ENCODE results near the gene TNFSF15. TPM values are rescaled to one million over a fixed set of nuclear protein-coding genes. Genes with fewer than 3 reads are reported as not detected.
"Not testable (repeated sequence)": the region's sequence is repeated elsewhere in the genome, so short reads cannot be mapped to it uniquely, and the experiment has no call there.

TNFSF15 gene
- total RNA-seq, 2 donors from 2014 or later, result 0.13 TPM; not detected in 1

DNA sequence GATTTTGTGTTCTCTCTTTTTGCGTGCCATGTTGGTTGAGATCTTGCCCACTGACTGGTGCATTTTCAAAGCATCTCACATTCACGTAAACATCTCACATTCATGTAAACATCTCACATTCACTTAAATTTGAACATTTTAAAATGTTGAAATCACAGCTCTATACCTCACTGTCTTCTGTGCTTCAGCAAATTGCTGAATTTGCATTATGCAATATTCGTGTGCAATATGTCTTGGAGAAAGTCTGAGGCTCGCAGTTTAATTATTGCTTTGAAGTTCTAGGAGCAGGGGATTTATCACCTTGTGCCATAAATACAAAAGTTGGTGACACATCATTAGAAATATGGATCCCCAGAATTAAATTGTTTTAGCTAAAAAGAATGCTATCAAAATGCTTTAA is 42.6 kb downstream of the TNFSF15 start:
- no peaks in the 10 kb centered on the region for H3K27me3 Mint-ChIP-seq
- H3K9me3 Mint-ChIP-seq, result no peaks in the 10 kb centered on the region
- H3K4me3 Mint-ChIP-seq, result no peak overlapping the region
- no peak overlapping the region for H3K27ac Mint-ChIP-seq
- no peak for ATAC-seq (replicated peaks)
- H3K36me3 Mint-ChIP-seq (ENCODE audit: low read depth), result no peaks in the 10 kb centered on the region
- H3K4me1 Mint-ChIP-seq, result no peaks in the 10 kb centered on the region

- H3K27me3 Mint-ChIP-seq, result no peaks in the 10 kb centered on the region
These were observed 44.3 kb downstream of the TNFSF15 start for GRCh38 chr9:114761523-114761922.

DNA sequence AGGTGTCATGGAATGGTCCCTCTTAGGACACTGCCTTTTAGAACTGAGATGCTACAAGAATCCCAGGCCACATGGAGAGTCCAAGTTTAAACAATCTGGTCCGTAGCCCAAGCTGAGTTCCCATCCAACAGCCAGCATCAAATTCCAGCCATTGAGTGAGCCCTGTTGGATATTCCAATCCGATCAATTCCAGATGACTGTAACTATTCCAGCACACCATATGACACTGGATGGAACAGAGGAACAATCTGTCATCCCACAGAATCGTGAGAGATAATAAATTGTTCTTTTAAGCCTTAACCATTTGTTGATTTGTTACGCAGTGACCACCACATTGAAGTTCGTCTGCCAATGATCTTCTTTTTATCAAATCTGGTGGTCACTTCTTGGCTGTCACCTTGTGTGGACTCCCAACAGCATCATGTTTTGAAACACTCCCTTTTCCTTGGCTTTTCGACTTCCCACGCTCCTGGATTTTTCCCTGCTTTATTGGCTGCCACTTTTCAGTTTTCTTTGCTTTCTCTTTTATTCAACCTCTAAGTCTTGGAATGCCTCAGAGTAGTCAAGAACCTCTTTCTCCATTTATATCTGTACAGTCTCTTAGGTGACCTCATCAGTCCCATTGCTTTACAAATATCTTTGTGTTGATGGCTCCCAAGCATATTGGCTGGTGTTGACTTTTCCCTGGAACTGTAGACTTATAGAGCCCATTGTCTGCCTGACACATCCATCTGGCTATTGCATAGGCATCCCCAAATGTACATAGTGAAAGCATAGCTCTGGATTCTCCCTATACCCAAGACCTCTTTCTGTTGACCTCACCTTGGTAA is 46.1 kb downstream of the TNFSF15 start:
- no peak overlapping the region for H3K4me3 Mint-ChIP-seq

More at GRCh38 chr9:114761523-114761922, 44.3 kb downstream of the TNFSF15 start:
- H3K4me1 Mint-ChIP-seq, result no peaks in the 10 kb centered on the region
- no peaks in the 10 kb centered on the region for H3K36me3 Mint-ChIP-seq (ENCODE audit: low read depth)
- H3K9me3 Mint-ChIP-seq, result no peaks in the 10 kb centered on the region
- H3K4me3 Mint-ChIP-seq, result no peak overlapping the region
- no peak overlapping the region for H3K27ac Mint-ChIP-seq
- ATAC-seq (replicated peaks), result no peak

GRCh38 chr9:114757984-114758383 is 47.9 kb downstream of the TNFSF15 start:
- Mint-ChIP-seq H3K4me3 (no peak overlapping the region), H3K27ac (no peak overlapping the region), H3K4me1 (peaks cover 7% of the 10 kb centered on the region), H3K27me3 (no peaks in the 10 kb centered on the region), H3K9me3 (no peaks in the 10 kb centered on the region), H3K36me3 (ENCODE audit: low read depth) (no peaks in the 10 kb centered on the region)
- ATAC-seq (replicated peaks), result no peak

More for the DNA sequence above, 46.1 kb downstream of the TNFSF15 start:
- Mint-ChIP-seq H3K9me3 (no peaks in the 10 kb centered on the region), H3K27me3 (no peaks in the 10 kb centered on the region), H3K36me3 (ENCODE audit: low read depth) (no peaks in the 10 kb centered on the region), H3K27ac (no peak overlapping the region), H3K4me1 (peaks cover under 1% of the 10 kb centered on the region)
- no peak for ATAC-seq (replicated peaks)

- Mint-ChIP-seq H3K9me3 (no peaks in the 10 kb centered on the region), H3K4me3 (no peak overlapping the region), H3K4me1 (peaks cover 7% of the 10 kb centered on the region), H3K36me3 (ENCODE audit: low read depth) (no peaks in the 10 kb centered on the region), H3K27me3 (no peaks in the 10 kb centered on the region), H3K27ac (no peak overlapping the region)
- ATAC-seq (replicated peaks), result no peak
These were observed 48.4 kb downstream of the TNFSF15 start for GRCh38 chr9:114757395-114757794.

GRCh38 chr9:114756920-114757319 is 48.9 kb downstream of the TNFSF15 start:
- H3K36me3 Mint-ChIP-seq (ENCODE audit: low read depth), result no peaks in the 10 kb centered on the region
- H3K27ac Mint-ChIP-seq, result no peak overlapping the region
- no peaks in the 10 kb centered on the region for H3K27me3 Mint-ChIP-seq
- no peak for ATAC-seq (replicated peaks)
- H3K4me1 Mint-ChIP-seq, result peaks cover 7% of the 10 kb centered on the region
- H3K9me3 Mint-ChIP-seq, result no peaks in the 10 kb centered on the region
- no peak overlapping the region for H3K4me3 Mint-ChIP-seq

- ATAC-seq (replicated peaks), result no peak
- Mint-ChIP-seq H3K4me1 (peaks cover 7% of the 10 kb centered on the region), H3K27ac (no peak overlapping the region), H3K4me3 (no peak overlapping the region), H3K9me3 (no peaks in the 10 kb centered on the region), H3K27me3 (no peaks in the 10 kb centered on the region), H3K36me3 (ENCODE audit: low read depth) (no peaks in the 10 kb centered on the region)
These were observed 51.3 kb downstream of the TNFSF15 start for GRCh38 chr9:114754581-114754980.

DNA sequence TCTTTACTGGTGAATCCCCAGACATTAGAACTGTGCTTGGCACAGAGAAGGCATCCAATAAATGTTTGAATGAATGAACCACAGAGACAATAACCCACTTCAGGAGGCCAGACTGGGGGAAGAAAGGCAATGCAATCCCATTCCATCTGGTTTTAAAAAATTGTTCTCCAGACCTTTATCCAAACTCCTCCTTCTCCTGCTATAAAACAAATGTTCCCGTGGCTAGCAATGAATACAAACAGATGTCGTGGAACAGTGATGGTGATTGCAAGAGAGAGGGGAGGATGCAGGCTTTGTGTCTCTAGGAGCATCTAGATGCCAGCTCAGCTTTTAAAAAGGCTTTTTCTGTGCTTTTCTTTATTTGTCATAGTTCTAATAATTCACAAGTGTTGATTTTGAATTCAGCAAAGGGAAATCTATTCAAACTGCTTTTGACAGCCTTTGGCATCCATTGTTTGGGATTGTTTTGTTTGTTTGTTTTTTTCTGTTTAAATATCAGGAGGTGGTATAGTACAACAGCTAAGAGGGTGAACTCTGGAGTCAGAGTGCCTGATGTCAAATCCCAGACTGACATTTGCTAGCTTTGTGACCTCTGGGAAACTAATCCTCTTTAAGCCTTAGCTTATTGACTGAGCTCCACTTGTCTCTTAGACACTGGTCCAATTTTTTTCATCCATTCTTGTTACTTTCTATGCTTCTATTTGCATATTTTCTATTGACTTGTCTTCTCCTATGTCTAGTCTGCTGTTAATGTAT is 59.1 kb downstream of the TNFSF15 start:
- no peaks in the 10 kb centered on the region for H3K27me3 Mint-ChIP-seq
- H3K4me3 Mint-ChIP-seq, result no peak overlapping the region
- ATAC-seq (replicated peaks), result no peak
- H3K36me3 Mint-ChIP-seq (ENCODE audit: low read depth), result no peaks in the 10 kb centered on the region
- no peak overlapping the region for H3K27ac Mint-ChIP-seq
- H3K9me3 Mint-ChIP-seq, result no peaks in the 10 kb centered on the region
- H3K4me1 Mint-ChIP-seq, result no peaks in the 10 kb centered on the region

DNA sequence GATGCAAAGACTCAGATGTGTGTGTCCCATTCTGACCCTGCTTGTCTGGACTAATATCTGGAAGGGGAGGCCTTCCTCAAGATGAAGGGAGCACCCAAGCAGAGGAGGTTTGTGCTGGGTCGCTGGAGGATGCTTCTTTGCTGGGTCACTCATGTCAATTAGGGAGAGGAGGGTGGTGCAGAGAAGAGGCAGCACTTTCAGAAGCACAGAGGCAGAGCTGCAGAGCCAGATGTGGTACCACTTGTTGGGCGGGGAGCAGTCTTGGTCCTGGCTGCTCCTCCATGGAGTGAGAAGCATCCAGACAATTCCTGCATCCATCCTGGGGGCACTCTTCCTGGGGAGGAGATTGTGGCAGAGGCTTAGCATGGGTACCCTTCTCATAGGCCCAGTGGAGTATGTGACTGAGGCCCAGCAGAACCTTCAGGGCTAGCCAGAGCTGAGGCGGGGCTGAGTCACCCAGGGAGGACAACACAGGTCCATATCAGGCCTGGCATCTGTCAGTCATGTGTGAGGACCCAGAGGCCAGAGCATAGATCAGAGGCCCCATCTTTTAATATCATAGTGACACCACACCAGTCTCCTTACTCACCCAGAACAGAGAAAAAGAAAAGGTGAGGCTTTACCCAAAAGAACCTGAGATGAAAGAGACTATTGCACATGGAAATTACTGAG is 59.8 kb downstream of the TNFSF15 start:
- no peak overlapping the region for H3K4me3 Mint-ChIP-seq
- H3K36me3 Mint-ChIP-seq (ENCODE audit: low read depth), result no peaks in the 10 kb centered on the region
- H3K27me3 Mint-ChIP-seq, result no peaks in the 10 kb centered on the region
- ATAC-seq (replicated peaks), result peak; percentile 37
- no peaks in the 10 kb centered on the region for H3K4me1 Mint-ChIP-seq
- no peaks in the 10 kb centered on the region for H3K9me3 Mint-ChIP-seq
- H3K27ac Mint-ChIP-seq, result no peak overlapping the region

- no peak overlapping the region for H3K4me3 Mint-ChIP-seq
- no peak overlapping the region for H3K27ac Mint-ChIP-seq
- no peaks in the 10 kb centered on the region for H3K36me3 Mint-ChIP-seq (ENCODE audit: low read depth)
- no peaks in the 10 kb centered on the region for H3K4me1 Mint-ChIP-seq
- no peak for ATAC-seq (replicated peaks)
- H3K27me3 Mint-ChIP-seq, result no peaks in the 10 kb centered on the region
- H3K9me3 Mint-ChIP-seq, result no peaks in the 10 kb centered on the region
These were observed 60.6 kb downstream of the TNFSF15 start for GRCh38 chr9:114745108-114745848.

- Mint-ChIP-seq H3K4me3 (no peak overlapping the region), H3K27ac (no peak overlapping the region), H3K36me3 (ENCODE audit: low read depth) (no peaks in the 10 kb centered on the region), H3K4me1 (peaks cover 10% of the 10 kb centered on the region), H3K9me3 (no peaks in the 10 kb centered on the region), H3K27me3 (no peaks in the 10 kb centered on the region)
- ATAC-seq (replicated peaks), result no peak
These were observed 62.4 kb downstream of the TNFSF15 start for GRCh38 chr9:114743446-114743845.

GRCh38 chr9:114742947-114743346 is 62.9 kb downstream of the TNFSF15 start:
- H3K4me3 Mint-ChIP-seq, result no peak overlapping the region
- no peaks in the 10 kb centered on the region for H3K27me3 Mint-ChIP-seq
- H3K9me3 Mint-ChIP-seq, result no peaks in the 10 kb centered on the region
- no peak for ATAC-seq (replicated peaks)
- no peaks in the 10 kb centered on the region for H3K36me3 Mint-ChIP-seq (ENCODE audit: low read depth)
- peaks cover 11% of the 10 kb centered on the region for H3K4me1 Mint-ChIP-seq
- H3K27ac Mint-ChIP-seq, result no peak overlapping the region

DNA sequence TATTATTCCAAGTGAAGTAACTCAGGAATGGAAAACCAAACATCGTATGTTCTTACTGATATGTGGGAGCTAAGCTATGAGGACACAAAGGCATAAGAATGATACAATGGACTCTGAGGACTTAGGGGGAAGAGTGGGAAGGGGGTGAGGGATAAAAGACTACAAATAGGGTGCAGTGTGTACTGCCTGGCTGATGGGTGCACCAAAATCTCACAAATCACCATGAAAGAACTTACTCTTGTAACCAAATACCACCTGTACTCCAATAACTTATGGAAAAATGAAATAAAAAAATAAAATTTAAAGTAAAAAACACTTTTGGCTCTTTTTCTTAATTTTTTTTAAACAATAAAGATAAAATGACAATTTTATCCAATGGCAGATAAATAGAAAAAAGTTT is 64.3 kb downstream of the TNFSF15 start:
- not testable (repeated sequence) for H3K36me3 Mint-ChIP-seq (ENCODE audit: low read depth); H3K4me3 Mint-ChIP-seq; H3K27me3 Mint-ChIP-seq; H3K27ac Mint-ChIP-seq; H3K9me3 Mint-ChIP-seq; ATAC-seq (replicated peaks)
- peaks cover 22% of the 10 kb centered on the region for H3K4me1 Mint-ChIP-seq

All from activated T-helper 17 cell treated with anti-CD3 and anti-CD28 coated beads, Interleukin-2, amount 50 U/mL, for 72 hours (primary cell).